Erythroblast (primary cell): ENCODE data around the gene PRSS38.

Experiments
- GATA1 ChIP-seq: IDR thresholded peaks from 2 replicates; pipeline ENCODE4 v1.6.1; 2011; ENCODE audit warnings: low read depth, mild to moderate bottlenecking, control low read depth, low read length, moderate library complexity
- POLR2A ChIP-seq: IDR thresholded peaks from 2 replicates; pipeline ENCODE4 v1.6.1; 2011; ENCODE audit warnings: mild to moderate bottlenecking, low read length

DNA sequence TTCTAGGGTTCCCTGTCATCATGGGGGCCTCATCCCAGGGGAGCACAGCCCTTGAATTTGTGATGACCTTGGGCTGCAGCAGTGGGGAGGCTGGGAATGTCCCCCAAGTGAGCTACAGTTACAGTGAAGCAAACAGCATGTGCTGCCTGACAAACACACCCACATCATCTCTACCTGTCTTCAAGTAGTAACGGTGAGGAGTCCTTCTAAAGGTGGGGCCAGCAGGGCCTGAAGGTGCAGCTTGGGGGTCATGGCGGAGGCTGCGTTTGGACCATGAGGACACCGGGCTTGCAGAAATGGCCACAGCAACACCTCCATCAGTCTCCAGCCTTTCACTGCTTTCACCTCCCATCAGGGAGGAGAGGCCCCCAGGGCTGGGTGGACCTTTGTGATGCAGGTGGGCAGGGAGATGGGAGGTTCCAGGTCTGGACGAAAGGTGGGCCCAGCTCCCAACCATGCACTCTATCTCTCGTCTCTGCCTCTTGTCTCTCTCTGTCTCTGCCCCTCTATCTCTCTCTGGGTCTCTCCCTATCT, 76.5 kb downstream of the PRSS38 start:
- TF ChIP-seq POLR2A (no peak), GATA1 (no peak)
